Activated CD4-positive, CD25-positive, alpha-beta regulatory T cell treated with anti-CD3 and anti-CD28 coated beads, Interleukin-2, amount 50 U/mL, for 16 hours (primary cell): ENCODE measurements around the gene RAD9A.

Experiments used
- DNase-seq: peaks from one replicate; pipeline ENCODE4 v3.0.0-alpha.2; 2020; ENCODE audit warnings: low read depth, low spot score

Gene RAD9A

DNA sequence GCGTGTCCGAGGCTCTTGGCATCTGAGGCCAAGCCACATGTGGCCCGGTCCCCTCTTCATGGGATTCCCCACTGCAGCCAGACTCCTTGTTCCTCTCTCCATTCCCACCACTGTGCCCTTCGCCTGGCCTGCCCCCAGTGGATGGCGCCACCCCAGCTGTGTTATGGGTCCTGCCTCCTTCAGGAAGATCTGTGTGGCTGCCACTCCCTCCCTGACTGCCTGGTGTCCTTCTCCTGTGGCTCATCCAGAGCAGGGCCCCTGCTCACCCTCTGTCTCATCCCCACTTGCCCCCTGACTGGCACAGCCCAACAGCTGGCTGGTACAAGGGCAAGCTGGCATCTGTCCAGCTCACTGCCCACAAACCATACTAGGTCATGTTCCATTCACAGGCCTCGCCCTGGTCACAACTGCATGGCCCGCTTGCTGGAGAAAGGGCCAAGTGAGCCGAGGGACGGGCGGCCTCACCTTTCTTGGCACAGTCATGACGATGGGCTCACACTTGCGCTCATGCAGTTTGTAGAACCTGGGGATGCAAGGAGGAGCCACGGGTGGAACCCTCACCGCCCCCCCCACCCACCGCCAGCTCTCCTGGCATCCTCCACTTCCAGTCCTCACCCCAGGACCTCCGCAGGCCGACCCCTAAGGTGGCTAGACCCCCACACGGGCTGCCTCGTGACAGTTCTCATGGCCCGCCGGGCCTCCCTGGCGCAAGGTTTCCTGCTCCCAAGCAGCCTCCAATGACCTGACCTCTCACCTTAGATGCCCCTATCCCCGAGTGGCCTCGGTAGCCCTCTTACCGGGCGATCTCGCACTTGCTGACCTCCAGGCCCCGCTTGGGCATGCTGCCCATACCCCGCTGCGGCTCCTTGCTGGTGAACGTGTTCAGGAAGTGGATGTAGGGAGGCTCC, 47.8 kb downstream of the RAD9A start:
- DNase-seq, result no peak

DNA sequence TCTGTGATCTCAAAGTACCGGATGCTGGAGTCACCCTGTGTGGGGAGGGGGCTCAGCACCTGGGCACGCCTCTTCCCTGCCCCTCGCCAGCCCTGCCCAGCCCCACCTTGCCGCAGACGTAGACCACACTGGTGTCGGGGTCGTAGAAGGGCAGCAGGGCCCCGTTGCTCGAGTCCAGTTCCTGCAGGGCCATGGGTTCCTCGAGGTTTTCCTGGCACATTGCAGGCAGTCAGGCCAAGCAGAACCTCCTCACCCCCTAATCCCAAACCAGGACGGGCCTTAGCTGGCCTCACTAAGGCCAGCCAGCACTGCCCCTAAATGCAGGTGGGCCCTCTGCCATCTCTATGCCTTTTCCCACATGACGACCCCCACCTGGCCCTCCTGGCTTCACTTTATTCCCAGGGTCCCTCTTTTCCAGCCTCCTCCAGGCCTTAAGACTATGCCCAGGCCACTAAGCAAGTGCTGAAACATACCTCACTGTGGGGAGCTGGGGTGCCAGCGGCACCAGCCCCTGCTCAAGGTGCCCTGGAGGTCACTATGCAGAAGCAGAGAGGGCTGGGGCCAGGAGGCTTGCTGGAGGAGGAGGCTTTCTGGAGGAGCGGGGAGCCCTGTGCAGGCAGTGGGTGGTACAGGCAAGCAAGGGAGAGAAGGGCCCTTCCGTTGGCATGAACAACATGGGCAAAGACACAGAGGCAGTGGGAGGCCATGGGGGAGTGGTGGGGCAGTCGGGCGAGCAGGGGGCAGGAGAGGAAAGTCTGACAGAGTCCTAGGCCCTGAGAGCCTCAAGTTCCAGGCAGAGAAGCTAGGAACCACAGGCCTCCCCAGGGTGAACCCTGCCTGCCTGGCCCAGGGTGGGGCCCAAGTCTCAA, 48.7 kb downstream of the RAD9A start:
- DNase-seq, result no peak

DNA sequence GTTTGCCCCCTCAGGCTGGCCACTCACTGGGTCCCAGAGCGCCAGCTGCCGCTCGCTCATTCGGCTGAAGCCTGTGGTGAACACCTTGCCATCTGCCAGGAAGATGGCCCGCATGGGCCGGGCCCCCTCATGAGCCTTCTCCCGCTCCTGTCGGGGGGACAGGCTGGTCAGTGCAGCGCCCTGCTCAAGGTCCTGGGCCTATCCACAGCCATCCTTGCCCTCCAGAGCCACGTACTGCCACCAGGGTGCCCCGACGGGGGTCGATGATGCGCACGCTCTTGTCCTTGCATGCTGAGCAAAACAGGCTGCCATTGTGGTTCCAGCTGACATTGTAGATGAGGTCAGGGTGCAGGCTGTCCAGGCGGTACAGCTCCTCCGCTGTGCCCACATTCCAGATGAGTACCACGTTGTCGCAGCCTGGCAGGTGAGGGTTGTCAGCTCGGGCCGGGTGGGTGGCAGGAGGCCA, 49.3 kb downstream of the RAD9A start:
- DNase-seq, result no peak

DNA sequence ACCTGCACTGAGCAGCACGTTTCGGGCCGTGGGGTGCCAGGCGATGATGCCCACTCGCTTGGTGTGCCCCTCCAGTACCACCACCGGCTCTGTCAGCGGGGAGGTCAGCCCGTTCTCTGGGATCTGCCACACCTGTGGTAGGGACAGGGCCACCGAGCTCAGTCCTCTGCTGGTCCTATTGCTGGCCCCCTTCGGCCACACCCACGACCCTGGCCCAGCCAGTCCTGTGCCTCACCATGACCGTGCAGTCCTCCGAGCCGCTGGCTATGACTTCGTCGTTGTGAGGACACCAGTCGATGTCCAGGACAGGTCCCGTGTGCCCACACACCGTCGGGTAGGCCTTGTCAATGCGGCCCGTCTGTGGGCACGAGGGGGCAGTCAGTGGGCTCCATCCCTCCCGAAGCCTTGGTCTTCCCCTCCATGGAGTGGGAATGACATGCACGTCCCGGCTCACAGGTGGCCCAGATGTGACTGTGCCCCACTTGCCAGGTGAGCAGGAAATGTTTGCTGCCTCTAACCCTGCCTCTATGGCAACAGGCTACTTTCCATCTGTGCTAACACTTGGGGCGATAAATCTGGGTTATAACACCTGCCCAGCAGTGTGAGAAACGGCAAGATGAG, 50.1 kb downstream of the RAD9A start:
- DNase-seq, result no peak

DNA sequence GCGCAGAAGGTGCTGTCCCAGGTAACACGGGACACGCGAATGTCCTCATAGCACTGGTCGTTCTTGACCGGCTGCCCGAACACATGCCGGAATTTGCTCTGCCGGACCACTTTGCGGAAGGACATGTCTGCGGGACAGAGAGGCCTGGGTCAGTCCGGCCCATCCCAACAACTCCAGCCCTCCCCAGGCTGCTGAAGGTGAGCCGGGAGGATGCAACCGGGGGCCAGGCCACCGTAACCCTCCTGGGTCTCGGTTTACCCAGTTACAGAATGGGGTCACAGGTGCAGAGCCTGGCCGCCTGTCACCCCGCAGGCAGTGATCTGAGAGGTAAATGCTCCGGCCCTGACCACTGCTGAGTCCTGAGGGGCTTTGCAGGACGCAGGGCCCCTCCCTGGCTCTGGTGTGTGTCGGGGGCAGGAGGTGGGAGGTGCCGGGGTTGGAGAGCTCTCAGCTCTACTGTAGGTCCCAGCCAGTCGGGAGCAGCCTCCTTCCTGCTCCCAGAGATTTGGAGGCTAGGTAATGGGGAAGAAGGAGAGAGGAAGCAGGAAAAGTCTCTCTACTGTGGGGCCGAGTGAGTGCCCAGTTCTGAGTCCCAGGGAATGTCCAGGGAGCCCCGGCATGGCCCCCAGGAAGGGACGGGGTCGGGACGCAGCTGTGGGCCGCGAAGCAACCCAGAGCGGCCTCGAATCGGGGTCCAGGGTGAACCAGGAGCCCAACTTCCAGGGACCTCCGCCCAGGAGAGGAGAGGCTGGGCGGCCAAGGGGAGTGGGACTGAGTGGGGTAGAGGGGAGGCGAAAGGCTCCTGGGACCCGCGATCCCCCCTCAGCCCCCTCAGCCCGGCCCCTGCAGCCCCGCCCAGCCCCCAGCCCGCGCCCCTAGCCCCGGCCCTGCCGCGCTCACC, 51.0 kb downstream of the RAD9A start:
- no peak for DNase-seq

DNA sequence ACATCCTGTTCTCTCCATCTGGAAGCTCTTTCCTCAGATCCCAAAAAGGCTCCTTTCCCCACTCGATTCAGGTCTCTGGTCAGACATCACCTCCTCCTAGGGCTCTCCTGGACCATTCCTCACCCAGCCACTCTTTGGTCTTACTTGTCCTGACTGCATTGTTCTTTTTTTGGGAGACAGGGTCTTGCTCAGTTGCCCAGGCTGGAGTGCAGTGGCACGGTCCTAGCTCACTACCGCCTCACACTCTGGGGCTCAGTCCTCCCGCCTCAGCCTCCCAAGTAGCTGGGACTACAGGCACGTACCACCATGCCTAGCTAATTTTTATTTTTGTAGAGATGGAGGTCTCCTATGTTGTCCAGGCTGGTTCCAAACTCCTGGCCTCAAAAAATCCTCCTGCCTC, 53.7 kb downstream of the RAD9A start:
- DNase-seq, result no peak
